B cell (primary cell): ENCODE data around the gene STX17. TPM values are rescaled to one million over a fixed set of nuclear protein-coding genes. Genes with fewer than 3 reads are reported as not detected.
"Not testable (repeated sequence)": the region's sequence is repeated elsewhere in the genome, so short reads cannot be mapped to it uniquely, and the experiment has no call there.

Experiments
- ATAC-seq: fragments of 200-7000 bp; cut with Tn5 transposase; one replicate; pipeline ENCODE4 v1.10.0; 2021; ENCODE audit warnings: low read depth, mild to moderate bottlenecking, moderate number of reproducible peaks, moderate library complexity
- CTCF ChIA-PET: fragments of 350-600 bp; sonication (Branson Sonifier 250); formaldehyde crosslinking; loops from one replicate; lab custom pipeline; 2021; ENCODE audit warnings: antibody characterized with exemption, inconsistent platforms; lab: Charles Lee
- POLR2A ChIA-PET: fragments of 350-600 bp; sonication (Branson Sonifier 250); formaldehyde crosslinking; loops from one replicate; lab custom pipeline; 2021; ENCODE audit warnings: antibody characterized with exemption; lab: Charles Lee
- DNase-seq: peaks from one replicate; pipeline ENCODE4 v3.0.0; 2013
- H2AFZ ChIP-seq: 2 replicates; pipeline ENCODE4 v1.6.1; 2012; ENCODE audit warnings: mild to moderate bottlenecking, low read depth, low read length; ENCODE audit not compliant: insufficient read depth, poor library complexity, severe bottlenecking
- H3K27ac ChIP-seq, 2 donors: 1 replicate in 1 of 2; 2 replicates in 1 of 2; pipeline ENCODE4 v1.5.1; 2012 to 2013; ENCODE audit warnings: low read length in 2 of 2, mild to moderate bottlenecking in 2 of 2, moderate library complexity in 1 of 2
- H3K27me3 ChIP-seq, 4 experiments: fragments of 200-600 bp in 1 of 4; sonication (generic) in 1 of 4; replicated peaks in 1 of 4; 1 replicate in 2 of 4; 2 replicates in 2 of 4; pipeline versions ENCODE4 v1.6.1 to v1.7.0; 2013 to 2016; ENCODE audit warnings: low read length in 3 of 4, mild to moderate bottlenecking in 2 of 4, mixed read lengths in 1 of 4, moderate library complexity in 1 of 4; ENCODE audit not compliant: insufficient read depth in 4 of 4, control insufficient read depth in 3 of 4; ENCODE audit errors: control extremely low read depth in 1 of 4
- H3K36me3 ChIP-seq, 2 experiments: replicated peaks in 1 of 2; 1 replicate in 1 of 2; 2 replicates in 1 of 2; pipeline versions ENCODE4 v1.6.1 to v1.7.1; 2013; ENCODE audit warnings: low read length in 1 of 2; ENCODE audit not compliant: insufficient read depth in 2 of 2, control insufficient read depth in 1 of 2; ENCODE audit errors: control extremely low read depth in 1 of 2, extremely low read depth in 1 of 2
- H3K4me1 ChIP-seq, 2 donors: fragments of 200-600 bp in 1 of 2; sonication (generic) in 1 of 2; 1 replicate in 1 of 2; 2 replicates in 1 of 2; pipeline versions ENCODE4 v1.5.1 to v1.6.1; 2013 to 2017; ENCODE audit warnings: low read length in 2 of 2; ENCODE audit not compliant: control insufficient read depth in 2 of 2, insufficient read depth in 2 of 2
- H3K4me2 ChIP-seq: replicated peaks from 2 replicates; pipeline ENCODE3; 2012; ENCODE audit warnings: mild to moderate bottlenecking, low read depth, low read length; ENCODE audit not compliant: poor library complexity, severe bottlenecking
- H3K4me3 ChIP-seq, 5 experiments: fragments of 200-600 bp in 1 of 5; sonication (generic) in 1 of 5; 1 replicate in 3 of 5; 2 replicates in 2 of 5; pipeline versions ENCODE4 v1.5.1 to v1.7.0; 2011 to 2016; ENCODE audit warnings: low read length in 4 of 5, mild to moderate bottlenecking in 4 of 5, low read depth in 2 of 5, control low read depth in 1 of 5, moderate library complexity in 1 of 5; ENCODE audit not compliant: insufficient read depth in 1 of 5; ENCODE audit errors: control extremely low read depth in 1 of 5, extremely low read depth in 1 of 5
- H3K79me2 ChIP-seq: fragments of 200-600 bp; sonication (generic); one replicate; pipeline ENCODE4 v1.6.0; 2016; ENCODE audit warnings: low read length; ENCODE audit not compliant: control insufficient read depth, insufficient read depth
- H3K9ac ChIP-seq: fragments of 200-600 bp; sonication (generic); 2 replicates; pipeline ENCODE4 v1.6.1; 2017; ENCODE audit warnings: mild to moderate bottlenecking, low read length, moderate library complexity
- H3K9me3 ChIP-seq, 3 donors: one replicate each; pipeline versions ENCODE4 v1.6.1 to v1.7.1; 2013; ENCODE audit warnings: low read length in 2 of 3; ENCODE audit not compliant: control insufficient read depth in 2 of 3, insufficient read depth in 1 of 3; ENCODE audit errors: control extremely low read depth in 1 of 3
- H4K20me1 ChIP-seq: 2 replicates; pipeline ENCODE4 v1.6.0; 2012; ENCODE audit warnings: mild to moderate bottlenecking, low read length; ENCODE audit not compliant: insufficient read depth, control insufficient read depth, poor library complexity, severe bottlenecking
- H3K27ac Mint-ChIP-seq: one replicate; pipeline ENCODE4 v1.8.0; 2021; ENCODE audit warnings: mixed read lengths
- H3K27me3 Mint-ChIP-seq: one replicate; pipeline ENCODE4 v1.8.0; 2021; ENCODE audit warnings: mixed read lengths
- H3K4me1 Mint-ChIP-seq: one replicate; pipeline ENCODE4 v1.8.0; 2021; ENCODE audit warnings: mixed read lengths
- H3K4me3 Mint-ChIP-seq: one replicate; pipeline ENCODE4 v1.8.0; 2021; ENCODE audit warnings: mixed read lengths
- H3K9me3 Mint-ChIP-seq: one replicate; pipeline ENCODE4 v1.8.0; 2022; ENCODE audit warnings: mixed read lengths; ENCODE audit not compliant: insufficient read depth
- EZH2 ChIP-seq: IDR thresholded peaks from 2 replicates; pipeline ENCODE4 v1.6.1; 2012; ENCODE audit warnings: borderline replicate concordance, low read depth, mild to moderate bottlenecking, moderate library complexity, low read length; ENCODE audit not compliant: insufficient read depth, poor library complexity, severe bottlenecking
- WGBS: methylation state at CpG from one replicate; pipeline ENCODE4 v1.1.5; 2013; ENCODE audit warnings: missing lambda C conversion rate; ENCODE audit not compliant: insufficient coverage; 5-methylcytosine and 5-hydroxymethylcytosine counted together
- intact Hi-C: fragments of 100-400 bp; cut with micrococcal nuclease; formaldehyde crosslinking; loops from one replicate; pipeline ENCODE4 v1.10.0; 2022
- polyA plus RNA-seq: library from polyadenylated mRNA; depleted of rRNA; stranded (reverse); fragments of >200 nt; gene quantifications from 2 replicates; pipeline ENCODE4 v1.2.3, GENCODE V29; 2012
- total RNA-seq, 2 donors: library from RNA; stranded (reverse); fragments of 120-200 nt in 1 of 2; gene quantifications; 1 replicate in 1 of 2; 2 replicates in 1 of 2; pipeline versions ENCODE4 v1.2.3 to v1.2.4, GENCODE V29; 2013 to 2022
- TF ChIP-seq, protein P1 (sequence below): fragments of 200-600 bp; IDR thresholded peaks from one replicate; pipeline ENCODE4 v1.8.0; 2022; ENCODE audit warnings: antibody characterized with exemption, mild to moderate bottlenecking

The STX17 gene
- total and polyA plus RNA-seq, 2 donors (not counting 1 experiment from before 2014, with no cell fraction given) = 7.2 to 40.2 TPM

GRCh38 chr9:99980598-99980997 lies 74.1 kb downstream of the STX17 start:
- no peak overlapping the region for H3K27ac Mint-ChIP-seq
- no peaks in the 10 kb centered on the region for H4K20me1 ChIP-seq
- H3K4me1 Mint-ChIP-seq = no peaks in the 10 kb centered on the region
- peaks cover 14 to 30% of the 10 kb centered on the region in 2 experiments for H3K36me3 ChIP-seq
- intact Hi-C loops = no loop called here
- TF ChIP-seq, protein P1, sequence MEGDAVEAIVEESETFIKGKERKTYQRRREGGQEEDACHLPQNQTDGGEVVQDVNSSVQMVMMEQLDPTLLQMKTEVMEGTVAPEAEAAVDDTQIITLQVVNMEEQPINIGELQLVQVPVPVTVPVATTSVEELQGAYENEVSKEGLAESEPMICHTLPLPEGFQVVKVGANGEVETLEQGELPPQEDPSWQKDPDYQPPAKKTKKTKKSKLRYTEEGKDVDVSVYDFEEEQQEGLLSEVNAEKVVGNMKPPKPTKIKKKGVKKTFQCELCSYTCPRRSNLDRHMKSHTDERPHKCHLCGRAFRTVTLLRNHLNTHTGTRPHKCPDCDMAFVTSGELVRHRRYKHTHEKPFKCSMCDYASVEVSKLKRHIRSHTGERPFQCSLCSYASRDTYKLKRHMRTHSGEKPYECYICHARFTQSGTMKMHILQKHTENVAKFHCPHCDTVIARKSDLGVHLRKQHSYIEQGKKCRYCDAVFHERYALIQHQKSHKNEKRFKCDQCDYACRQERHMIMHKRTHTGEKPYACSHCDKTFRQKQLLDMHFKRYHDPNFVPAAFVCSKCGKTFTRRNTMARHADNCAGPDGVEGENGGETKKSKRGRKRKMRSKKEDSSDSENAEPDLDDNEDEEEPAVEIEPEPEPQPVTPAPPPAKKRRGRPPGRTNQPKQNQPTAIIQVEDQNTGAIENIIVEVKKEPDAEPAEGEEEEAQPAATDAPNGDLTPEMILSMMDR = no peak
- TF ChIP-seq EZH2 = no peak
- DNase-seq = no peak
- no peak overlapping the region for H3K9ac ChIP-seq
- ATAC-seq = no peak
- H3K9me3 Mint-ChIP-seq = no peaks in the 10 kb centered on the region
- H3K4me2 ChIP-seq = no peak overlapping the region
- no peaks in the 10 kb centered on the region for H3K9me3 ChIP-seq
- H3K4me3 Mint-ChIP-seq = no peak overlapping the region
- H3K4me3 ChIP-seq = no peak overlapping the region
- no peak overlapping the region for H2AFZ ChIP-seq
- H3K27me3 ChIP-seq = no peaks in the 10 kb centered on the region
- ChIA-PET POLR2A (no interaction called here), CTCF (interaction anchor here (1.4 to 1.5 kb wide), 2 partner anchors 13 to 103 kb away, joined by 3 to 4 read pairs; no protein-coding TSS in a partner anchor)
- no peaks in the 10 kb centered on the region for H3K79me2 ChIP-seq
- H3K27me3 Mint-ChIP-seq = no peaks in the 10 kb centered on the region
- no peaks in the 10 kb centered on the region for H3K4me1 ChIP-seq
- 83% methylated on average over 1 of the region's 2 CpGs for WGBS
- no peak overlapping the region for H3K27ac ChIP-seq

DNA sequence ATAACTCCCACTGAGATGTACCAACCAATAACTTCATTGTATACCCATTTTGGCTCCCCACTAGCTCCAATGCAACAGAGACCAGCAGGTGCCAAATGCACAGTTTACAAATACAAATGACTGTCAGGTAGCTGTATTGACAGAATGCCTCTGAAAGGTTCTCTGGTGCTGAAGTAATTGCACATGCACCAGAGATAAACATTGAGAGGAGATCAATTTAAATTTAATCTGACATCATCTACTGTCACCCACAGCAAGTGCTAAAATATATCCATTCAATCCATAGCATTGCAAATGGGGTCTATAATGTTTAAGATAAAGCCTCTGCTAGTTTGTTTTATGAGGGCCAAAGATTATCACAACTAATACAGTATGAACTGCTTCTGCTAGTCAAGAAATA lies 80.2 kb downstream of the STX17 start:
- Histone ChIP-seq H2AFZ (no peak overlapping the region), H3K4me1 (no peaks in the 10 kb centered on the region), H3K9me3 (peaks cover 0 to 9% (median 0%) of the 10 kb centered on the region in 3 donors), H4K20me1 (no peaks in the 10 kb centered on the region), H3K9ac (no peak overlapping the region), H3K27me3 (no peaks in the 10 kb centered on the region), H3K4me2 (no peak overlapping the region), H3K27ac (no peak overlapping the region), H3K4me3 (no peak overlapping the region), H3K36me3 (peaks cover 10 to 22% of the 10 kb centered on the region in 2 experiments), H3K79me2 (no peaks in the 10 kb centered on the region)
- H3K9me3 Mint-ChIP-seq = peaks cover 6% of the 10 kb centered on the region
- H3K4me3 Mint-ChIP-seq = no peak overlapping the region
- H3K27me3 Mint-ChIP-seq = no peaks in the 10 kb centered on the region
- CTCF ChIA-PET = no interaction called here
- intact Hi-C loops = no loop called here
- TF ChIP-seq, protein P1 = no peak
- no peak for TF ChIP-seq EZH2
- POLR2A ChIA-PET = no interaction called here
- ATAC-seq (no peak), DNase-seq (no peak)
- no peaks in the 10 kb centered on the region for H3K4me1 Mint-ChIP-seq
- H3K27ac Mint-ChIP-seq = no peak overlapping the region

DNA sequence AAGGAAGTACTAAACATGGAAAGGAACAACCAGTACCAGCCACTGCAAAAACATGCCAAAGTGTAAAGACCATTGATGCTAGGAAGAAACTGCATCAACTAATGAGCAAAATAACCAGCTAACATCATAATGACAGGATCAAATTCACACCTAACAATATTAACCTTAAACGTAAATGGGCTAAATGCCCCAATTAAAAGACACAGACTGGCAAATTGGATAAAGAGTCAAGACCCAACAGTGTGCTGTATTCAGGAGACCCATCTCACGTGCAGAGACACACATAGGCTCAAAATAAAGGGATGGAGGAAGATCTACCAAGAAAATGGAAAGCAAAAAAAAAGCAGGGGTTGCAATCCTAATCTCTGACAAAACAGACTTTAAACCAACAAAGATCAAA lies 84.1 kb downstream of the STX17 start:
- POLR2A ChIA-PET, DNase-seq, H3K9ac ChIP-seq, ATAC-seq, CTCF ChIA-PET, H3K27ac ChIP-seq, H3K9me3 Mint-ChIP-seq, H3K27me3 Mint-ChIP-seq, H3K27ac Mint-ChIP-seq, H3K36me3 ChIP-seq, H3K4me1 ChIP-seq, H3K27me3 ChIP-seq, H3K4me3 Mint-ChIP-seq, H3K4me1 Mint-ChIP-seq, H2AFZ ChIP-seq, H3K4me3 ChIP-seq, intact Hi-C loops, H4K20me1 ChIP-seq, H3K79me2 ChIP-seq, H3K4me2 ChIP-seq: not testable (repeated sequence)
- WGBS = no CpG with 5 or more reads among the region's 2 CpGs
- H3K9me3 ChIP-seq = peaks cover 0 to 12% (median 0%) of the 10 kb centered on the region in 3 donors
